Measurements from ENCODE around the gene LDLRAD4.

LDLRAD4 gene

GRCh38 chr18:13534631-13535030 is 316.1 kb downstream of the LDLRAD4 start:
- no peak for DNase-seq (ENCODE audit: low read depth, low spot score)
- Histone ChIP-seq H3K27ac (ENCODE audit: low read length) (no peak overlapping the region), H3K36me3 (ENCODE audit: control insufficient read depth, insufficient read depth, low read length) (no peaks in the 10 kb centered on the region), H3K4me3 (ENCODE audit: low read length) (no peak overlapping the region), H3K4me1 (ENCODE audit: control insufficient read depth, insufficient read depth, low read length) (no peaks in the 10 kb centered on the region; the same call in 1 of the 2 replicates), H3K27me3 (ENCODE audit: control insufficient read depth, insufficient read depth, low read length) (no peaks in the 10 kb centered on the region), H3K9me3 (ENCODE audit: control insufficient read depth, insufficient read depth, low read length) (no peaks in the 10 kb centered on the region)
- WGBS (ENCODE audit: insufficient coverage, insufficient read length) = no CpG with 5 or more reads among the region's 4 CpGs

- H3K4me1 ChIP-seq (ENCODE audit: control insufficient read depth, insufficient read depth, low read length) = no peaks in the 10 kb centered on the region; the same call in 1 of the 2 replicates
- no peak for DNase-seq (ENCODE audit: low read depth, low spot score)
- no peaks in the 10 kb centered on the region for H3K27me3 ChIP-seq (ENCODE audit: control insufficient read depth, insufficient read depth, low read length)
- H3K27ac ChIP-seq (ENCODE audit: low read length) = no peak overlapping the region
- no peak overlapping the region for H3K4me3 ChIP-seq (ENCODE audit: low read length)
- no peaks in the 10 kb centered on the region for H3K36me3 ChIP-seq (ENCODE audit: control insufficient read depth, insufficient read depth, low read length)
- H3K9me3 ChIP-seq (ENCODE audit: control insufficient read depth, insufficient read depth, low read length) = no peaks in the 10 kb centered on the region
These were observed 318.0 kb downstream of the LDLRAD4 start for GRCh38 chr18:13536578-13536977.

- WGBS (ENCODE audit: insufficient coverage, insufficient read length) = no CpG with 5 or more reads among the region's 7 CpGs
These were observed 318.6 kb downstream of the LDLRAD4 start for GRCh38 chr18:13537022-13537780.

GRCh38 chr18:13538630-13539029 is 320.1 kb downstream of the LDLRAD4 start:
- WGBS (ENCODE audit: insufficient coverage, insufficient read length) = no CpG with 5 or more reads among the region's 2 CpGs
- Histone ChIP-seq H3K27ac (ENCODE audit: low read length) (no peak overlapping the region), H3K27me3 (ENCODE audit: control insufficient read depth, insufficient read depth, low read length) (no peaks in the 10 kb centered on the region)

More at GRCh38 chr18:13537022-13537780, 318.6 kb downstream of the LDLRAD4 start:
- no peaks in the 10 kb centered on the region for H3K9me3 ChIP-seq (ENCODE audit: control insufficient read depth, insufficient read depth, low read length)
- H3K36me3 ChIP-seq (ENCODE audit: control insufficient read depth, insufficient read depth, low read length) = no peaks in the 10 kb centered on the region
- no peak overlapping the region for H3K27ac ChIP-seq (ENCODE audit: low read length)
- DNase-seq (ENCODE audit: low read depth, low spot score) = no peak
- no peak overlapping the region for H3K4me3 ChIP-seq (ENCODE audit: low read length)
- H3K4me1 ChIP-seq (ENCODE audit: control insufficient read depth, insufficient read depth, low read length) = no peaks in the 10 kb centered on the region; the same call in 1 of the 2 replicates
- no peaks in the 10 kb centered on the region for H3K27me3 ChIP-seq (ENCODE audit: control insufficient read depth, insufficient read depth, low read length)

GRCh38 chr18:13539050-13539449 is 320.5 kb downstream of the LDLRAD4 start:
- H3K9me3 ChIP-seq (ENCODE audit: control insufficient read depth, insufficient read depth, low read length) = no peaks in the 10 kb centered on the region
- H3K4me3 ChIP-seq (ENCODE audit: low read length) = no peak overlapping the region
- no peaks in the 10 kb centered on the region for H3K27me3 ChIP-seq (ENCODE audit: control insufficient read depth, insufficient read depth, low read length)
- DNase-seq (ENCODE audit: low read depth, low spot score) = no peak
- H3K27ac ChIP-seq (ENCODE audit: low read length) = no peak overlapping the region
- H3K4me1 ChIP-seq (ENCODE audit: control insufficient read depth, insufficient read depth, low read length) = no peaks in the 10 kb centered on the region; the same call in 1 of the 2 replicates
- WGBS (ENCODE audit: insufficient coverage, insufficient read length) = no CpG with 5 or more reads among the region's 6 CpGs
- H3K36me3 ChIP-seq (ENCODE audit: control insufficient read depth, insufficient read depth, low read length) = no peaks in the 10 kb centered on the region

More at GRCh38 chr18:13538630-13539029, 320.1 kb downstream of the LDLRAD4 start:
- Histone ChIP-seq H3K4me1 (ENCODE audit: control insufficient read depth, insufficient read depth, low read length) (no peaks in the 10 kb centered on the region; the same call in 1 of the 2 replicates), H3K9me3 (ENCODE audit: control insufficient read depth, insufficient read depth, low read length) (no peaks in the 10 kb centered on the region), H3K36me3 (ENCODE audit: control insufficient read depth, insufficient read depth, low read length) (no peaks in the 10 kb centered on the region), H3K4me3 (ENCODE audit: low read length) (no peak overlapping the region)
- DNase-seq (ENCODE audit: low read depth, low spot score) = no peak

GRCh38 chr18:13539843-13540476 is 321.4 kb downstream of the LDLRAD4 start:
- no peaks in the 10 kb centered on the region for H3K27me3 ChIP-seq (ENCODE audit: control insufficient read depth, insufficient read depth, low read length)
- no peaks in the 10 kb centered on the region; the same call in 1 of the 2 replicates for H3K4me1 ChIP-seq (ENCODE audit: control insufficient read depth, insufficient read depth, low read length)
- no peak overlapping the region for H3K27ac ChIP-seq (ENCODE audit: low read length)
- WGBS (ENCODE audit: insufficient coverage, insufficient read length) = no CpG with 5 or more reads among the region's 4 CpGs
- no peaks in the 10 kb centered on the region for H3K36me3 ChIP-seq (ENCODE audit: control insufficient read depth, insufficient read depth, low read length)
- H3K9me3 ChIP-seq (ENCODE audit: control insufficient read depth, insufficient read depth, low read length) = no peaks in the 10 kb centered on the region
- no peak overlapping the region for H3K4me3 ChIP-seq (ENCODE audit: low read length)
- no peak for DNase-seq (ENCODE audit: low read depth, low spot score)

GRCh38 chr18:13540477-13541182 is 322.1 kb downstream of the LDLRAD4 start:
- Histone ChIP-seq H3K27ac (ENCODE audit: low read length) (no peak overlapping the region), H3K9me3 (ENCODE audit: control insufficient read depth, insufficient read depth, low read length) (no peaks in the 10 kb centered on the region), H3K4me3 (ENCODE audit: low read length) (no peak overlapping the region), H3K27me3 (ENCODE audit: control insufficient read depth, insufficient read depth, low read length) (no peaks in the 10 kb centered on the region), H3K36me3 (ENCODE audit: control insufficient read depth, insufficient read depth, low read length) (no peaks in the 10 kb centered on the region), H3K4me1 (ENCODE audit: control insufficient read depth, insufficient read depth, low read length) (no peaks in the 10 kb centered on the region; the same call in 1 of the 2 replicates)
- WGBS (ENCODE audit: insufficient coverage, insufficient read length) = no CpG with 5 or more reads among the region's 12 CpGs
- DNase-seq (ENCODE audit: low read depth, low spot score) = no peak

DNA sequence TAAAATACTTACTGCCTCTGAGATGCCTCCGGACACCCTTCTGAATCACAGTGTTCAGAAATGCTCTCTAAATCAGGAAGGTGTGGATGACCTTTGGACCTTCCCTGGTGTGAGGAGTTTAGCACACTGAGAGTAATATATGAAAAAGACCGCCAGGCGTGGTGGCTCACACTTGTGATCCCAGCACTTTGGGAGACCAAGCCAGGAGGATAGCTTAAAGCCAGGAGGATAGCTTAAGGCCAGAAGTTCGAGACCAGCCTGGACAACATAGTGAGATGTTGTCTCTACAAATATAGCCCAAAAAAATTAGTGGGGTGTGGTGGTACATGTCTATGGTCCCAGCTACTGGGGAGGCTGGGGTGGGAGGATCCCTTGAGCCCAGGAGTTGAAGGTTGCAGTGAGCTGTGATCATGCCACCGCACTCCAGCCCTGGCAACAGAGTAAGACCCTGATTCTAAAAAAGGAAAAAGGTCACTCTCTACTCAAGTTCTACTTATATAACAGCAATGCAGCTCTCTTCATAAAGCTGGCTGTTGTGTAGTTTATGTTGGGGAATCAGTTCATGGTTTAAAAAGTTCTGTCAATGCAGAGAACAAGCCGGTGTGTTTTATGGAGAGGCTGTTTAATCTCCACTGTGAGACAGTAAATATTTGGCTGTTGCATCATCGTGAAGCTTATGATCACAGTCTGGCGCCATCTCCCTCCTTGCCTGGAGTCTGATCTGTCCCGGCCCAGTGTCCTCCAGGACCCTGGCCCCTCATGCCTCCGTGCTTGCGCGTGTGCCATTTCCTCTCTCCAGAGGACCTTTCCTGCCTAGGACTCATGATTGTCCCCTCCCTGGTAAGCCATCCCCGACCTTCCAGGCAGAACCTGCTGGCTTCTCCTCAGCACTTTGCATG is 323.3 kb downstream of the LDLRAD4 start:
- H3K36me3 ChIP-seq (ENCODE audit: control insufficient read depth, insufficient read depth, low read length) = no peaks in the 10 kb centered on the region
- no peaks in the 10 kb centered on the region; the same call in 1 of the 2 replicates for H3K4me1 ChIP-seq (ENCODE audit: control insufficient read depth, insufficient read depth, low read length)
- WGBS (ENCODE audit: insufficient coverage, insufficient read length) = no CpG with 5 or more reads among the region's 13 CpGs
- H3K27ac ChIP-seq (ENCODE audit: low read length) = no peak overlapping the region
- H3K27me3 ChIP-seq (ENCODE audit: control insufficient read depth, insufficient read depth, low read length) = no peaks in the 10 kb centered on the region
- H3K9me3 ChIP-seq (ENCODE audit: control insufficient read depth, insufficient read depth, low read length) = no peaks in the 10 kb centered on the region
- DNase-seq (ENCODE audit: low read depth, low spot score) = no peak
- H3K4me3 ChIP-seq (ENCODE audit: low read length) = no peak overlapping the region

DNA sequence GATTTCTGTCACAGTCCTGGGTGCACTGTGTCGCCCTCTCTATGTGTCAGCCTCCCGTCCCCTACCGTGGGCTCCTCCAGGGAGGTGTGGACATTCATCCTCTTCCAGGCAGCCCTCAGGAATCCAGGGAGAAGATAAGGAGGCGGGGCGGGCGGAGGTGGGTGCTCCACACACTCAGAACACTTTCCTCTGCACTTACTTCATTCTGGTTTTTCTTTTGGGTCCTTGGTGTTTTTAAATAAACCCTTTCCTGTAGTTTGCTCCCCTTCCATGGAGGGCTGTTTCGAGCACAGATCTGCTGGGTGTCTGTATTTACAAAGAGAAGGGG is 323.9 kb downstream of the LDLRAD4 start:
- no peak for DNase-seq (ENCODE audit: low read depth, low spot score)
- Histone ChIP-seq H3K4me3 (ENCODE audit: low read length) (no peak overlapping the region), H3K27ac (ENCODE audit: low read length) (no peak overlapping the region), H3K27me3 (ENCODE audit: control insufficient read depth, insufficient read depth, low read length) (no peaks in the 10 kb centered on the region), H3K36me3 (ENCODE audit: control insufficient read depth, insufficient read depth, low read length) (no peaks in the 10 kb centered on the region), H3K4me1 (ENCODE audit: control insufficient read depth, insufficient read depth, low read length) (no peaks in the 10 kb centered on the region; the same call in 1 of the 2 replicates), H3K9me3 (ENCODE audit: control insufficient read depth, insufficient read depth, low read length) (no peaks in the 10 kb centered on the region)
- no CpG with 5 or more reads among the region's 7 CpGs for WGBS (ENCODE audit: insufficient coverage, insufficient read length)

DNA sequence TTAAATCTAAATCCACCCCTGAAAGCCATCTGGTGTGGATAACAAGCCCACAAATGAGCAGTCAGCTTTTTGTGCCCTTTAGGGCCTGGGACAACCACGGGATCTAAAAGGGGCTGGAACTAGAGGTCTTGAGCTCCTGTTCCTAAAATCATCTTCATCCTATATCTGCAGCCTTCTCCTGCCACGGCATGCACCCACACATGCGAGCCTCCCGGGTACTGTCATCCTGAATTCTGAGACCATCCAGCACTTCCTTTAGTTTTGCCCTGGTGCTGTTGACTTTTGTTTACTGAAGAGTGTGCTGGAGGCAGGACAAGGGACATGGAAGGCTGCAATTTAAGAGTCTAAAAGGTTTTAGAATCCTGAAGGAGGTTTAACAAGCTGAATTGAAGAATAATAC is 324.6 kb downstream of the LDLRAD4 start:
- H3K4me3 ChIP-seq (ENCODE audit: low read length) = no peak overlapping the region
- no peaks in the 10 kb centered on the region for H3K27me3 ChIP-seq (ENCODE audit: control insufficient read depth, insufficient read depth, low read length)
- H3K27ac ChIP-seq (ENCODE audit: low read length) = no peak overlapping the region
- WGBS (ENCODE audit: insufficient coverage, insufficient read length) = no CpG with 5 or more reads among the region's 4 CpGs
- no peak for DNase-seq (ENCODE audit: low read depth, low spot score)
- H3K36me3 ChIP-seq (ENCODE audit: control insufficient read depth, insufficient read depth, low read length) = no peaks in the 10 kb centered on the region
- H3K9me3 ChIP-seq (ENCODE audit: control insufficient read depth, insufficient read depth, low read length) = no peaks in the 10 kb centered on the region
- H3K4me1 ChIP-seq (ENCODE audit: control insufficient read depth, insufficient read depth, low read length) = no peaks in the 10 kb centered on the region; the same call in 1 of the 2 replicates
